A204.1 (cell line): ENCODE data around the gene CNTN4.
"Not testable (repeated sequence)": the region's sequence is repeated elsewhere in the genome, so short reads cannot be mapped to it uniquely, and the experiment has no call there.

ENCODE experiments used
- FAIRE-seq: peaks from 2 replicates; lab custom pipeline; 2012; peaks lifted over from hg19 to GRCh38; lab: Jason Lieb, UNC

Gene CNTN4

DNA sequence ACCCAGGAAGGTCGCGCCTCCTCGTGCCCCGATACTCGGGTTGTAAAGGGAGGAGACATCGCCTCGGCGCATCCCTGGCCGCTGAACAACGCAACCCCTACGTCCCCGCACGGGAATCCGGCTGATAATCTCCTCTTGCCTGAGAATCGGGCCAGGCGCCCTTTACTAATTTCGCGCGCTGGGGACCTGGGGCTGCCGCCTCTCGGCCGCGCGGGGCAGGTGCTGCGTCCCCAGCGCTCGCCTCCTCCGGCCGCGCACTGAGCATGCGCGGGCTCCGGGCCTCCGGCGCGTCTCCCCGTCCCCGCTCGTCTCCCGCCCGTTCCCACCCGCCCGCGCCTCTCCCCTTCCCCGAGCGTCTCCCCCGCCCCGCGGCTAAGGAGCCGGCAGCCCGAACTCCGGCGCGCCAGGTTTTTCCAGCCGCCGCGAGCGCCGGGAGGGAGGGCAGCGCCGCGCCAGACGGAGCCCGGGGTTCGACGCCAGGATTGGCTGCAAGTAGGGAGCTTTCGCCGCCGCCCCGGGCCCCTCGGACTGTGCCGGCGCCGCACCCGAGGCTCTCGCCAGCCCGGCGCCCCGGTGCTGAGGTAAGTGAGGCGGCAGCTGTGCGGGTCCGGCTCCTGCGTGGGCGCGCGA lies at the start of gene CNTN4:
Gene CNTN4 (plus strand): TSS at position 469 of the 630 bp plus-strand sequence.
- no peak for FAIRE-seq

DNA sequence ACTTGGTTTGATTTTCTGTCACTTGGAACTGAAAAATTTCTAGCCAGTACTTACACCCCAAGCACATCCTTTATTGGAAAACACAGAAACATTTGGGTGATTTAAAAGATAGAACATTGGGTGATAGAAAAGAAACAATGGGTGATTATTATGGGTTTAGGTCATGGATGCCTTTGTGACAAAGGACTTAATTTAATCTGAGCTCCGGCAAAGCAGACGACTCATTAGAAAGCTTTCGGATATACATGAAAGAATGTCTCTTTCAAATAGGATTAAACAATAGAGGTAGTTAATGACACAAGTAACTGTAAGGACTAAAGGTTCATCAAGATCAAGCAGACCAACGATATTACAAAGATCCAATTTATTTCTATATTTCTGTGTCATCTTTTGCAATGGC lies 37.3 kb upstream of the CNTN4 start:
- no peak for FAIRE-seq

DNA sequence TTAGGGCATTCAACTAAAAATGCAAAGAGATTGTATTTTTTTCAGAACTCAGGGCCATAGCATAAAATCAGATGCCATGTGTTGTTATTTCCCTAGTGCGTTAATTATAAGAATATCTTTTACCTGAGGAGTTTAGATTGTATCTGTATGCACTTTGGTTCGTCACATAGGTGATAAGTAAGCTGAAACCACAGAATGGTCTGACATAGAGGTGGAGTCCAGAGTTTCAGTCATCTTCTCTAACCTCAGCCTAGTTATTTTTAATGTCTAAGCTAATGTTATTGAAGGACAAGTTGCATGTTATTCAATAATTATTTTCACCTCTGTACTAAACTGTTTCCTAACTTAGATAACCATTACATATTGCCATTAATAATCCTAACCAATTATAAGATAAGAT lies 27.1 kb upstream of the CNTN4 start:
- FAIRE-seq: no peak

DNA sequence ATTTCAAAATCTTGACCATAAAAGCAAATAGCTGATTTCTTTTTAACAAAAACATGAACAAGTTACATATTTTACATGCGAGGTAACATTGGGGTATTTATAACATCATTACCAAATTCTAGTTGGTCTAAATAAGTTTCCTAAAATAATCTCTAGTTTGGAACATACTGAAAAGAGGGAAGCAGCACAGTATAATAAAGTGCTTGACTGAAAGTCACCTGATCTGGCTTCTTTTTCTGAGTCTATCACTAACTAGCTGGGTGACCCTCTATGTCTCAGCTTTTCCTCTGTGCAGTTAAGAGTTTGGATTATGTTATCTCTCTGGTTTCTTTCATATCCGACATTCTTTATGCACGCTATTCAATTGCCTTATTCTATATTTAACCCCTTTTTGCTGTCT lies 19.8 kb upstream of the CNTN4 start:
- no peak for FAIRE-seq

DNA sequence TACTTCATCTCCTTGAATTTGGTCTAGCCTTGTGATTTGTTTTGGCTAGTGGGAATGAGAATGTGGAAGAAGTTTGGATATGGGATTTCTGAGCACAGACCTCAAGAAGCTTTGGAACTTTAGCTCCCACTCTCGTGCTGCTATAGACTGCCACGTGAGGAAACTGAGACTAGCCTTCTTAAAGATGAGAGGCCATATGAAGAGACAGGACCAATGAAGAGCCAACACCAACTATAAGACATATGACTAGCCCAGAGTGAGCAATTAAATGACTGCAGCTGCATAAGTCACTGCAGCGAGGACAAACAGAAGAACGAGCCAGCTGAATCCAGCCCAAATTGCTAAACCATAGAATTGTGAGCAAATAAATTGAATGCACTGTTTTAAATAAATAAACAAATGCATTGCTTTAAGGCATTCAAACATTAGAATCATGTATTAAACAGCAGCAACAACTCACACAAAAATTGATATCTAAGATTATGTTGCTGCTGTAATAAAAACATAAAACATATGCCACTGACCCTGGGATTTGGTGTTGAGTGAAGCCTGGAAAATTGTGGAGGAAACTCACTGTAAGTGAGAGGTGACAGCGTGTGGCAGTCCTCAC lies 15.7 kb upstream of the CNTN4 start:
- no peak for FAIRE-seq

DNA sequence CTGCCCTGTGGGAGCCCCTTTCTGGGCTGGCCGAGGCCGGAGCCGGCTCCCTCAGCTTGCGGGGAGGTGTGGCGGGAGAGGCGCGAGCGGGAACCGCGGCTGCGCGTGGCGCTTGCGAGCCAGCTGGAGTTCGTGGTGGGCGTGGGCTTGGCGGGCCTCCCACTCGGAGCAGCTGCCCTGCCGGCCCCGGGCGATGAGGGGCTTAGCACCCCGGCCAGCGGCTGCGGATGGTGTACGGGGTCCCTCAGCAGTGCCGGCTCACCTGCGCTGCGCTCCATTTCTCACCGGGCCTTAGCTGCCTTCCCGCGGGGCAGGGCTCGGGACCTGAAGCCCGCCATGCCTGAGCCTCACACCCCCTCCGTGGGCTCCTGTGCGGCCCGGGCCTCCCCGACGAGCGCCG lies 15.1 kb upstream of the CNTN4 start:
- FAIRE-seq: not testable (repeated sequence)

DNA sequence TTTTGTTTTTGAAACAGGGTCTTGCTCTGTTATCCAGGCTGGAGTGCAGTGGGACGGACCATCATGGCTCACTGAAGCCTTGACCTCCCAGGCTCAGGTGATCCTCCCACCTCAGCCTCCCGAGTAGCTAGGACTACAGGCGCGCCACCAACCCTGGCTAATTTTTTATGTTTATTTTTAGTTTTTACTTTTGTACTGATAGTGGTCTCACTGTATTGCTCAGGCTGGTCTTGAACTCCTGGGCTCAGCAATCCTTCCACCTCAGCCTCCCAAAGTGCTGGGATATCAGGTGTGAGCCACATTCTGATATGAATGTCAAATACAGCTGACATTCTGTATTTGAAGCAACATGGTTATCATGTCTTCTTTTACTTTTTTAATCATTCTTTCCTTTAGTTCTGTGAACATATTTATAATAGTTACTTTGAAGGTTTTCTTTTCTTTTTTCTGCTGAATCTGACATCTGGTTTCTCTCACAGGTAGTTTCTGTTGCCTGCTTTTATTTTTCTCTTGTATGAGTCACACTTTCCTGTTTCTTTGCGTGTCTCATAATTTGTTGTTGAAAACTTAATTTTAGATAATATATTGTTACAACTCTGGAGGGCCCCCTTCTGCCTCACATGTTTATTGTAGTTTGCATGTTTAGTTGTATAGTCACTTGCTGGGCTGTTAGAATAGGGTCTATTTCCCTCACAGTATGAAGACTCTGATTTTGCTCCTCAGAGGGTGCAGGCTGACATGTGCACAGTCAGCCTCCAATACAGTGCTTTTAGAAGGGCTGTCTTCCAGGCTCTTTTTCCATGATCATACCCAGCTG lies 8.4 kb upstream of the CNTN4 start:
- no peak for FAIRE-seq

DNA sequence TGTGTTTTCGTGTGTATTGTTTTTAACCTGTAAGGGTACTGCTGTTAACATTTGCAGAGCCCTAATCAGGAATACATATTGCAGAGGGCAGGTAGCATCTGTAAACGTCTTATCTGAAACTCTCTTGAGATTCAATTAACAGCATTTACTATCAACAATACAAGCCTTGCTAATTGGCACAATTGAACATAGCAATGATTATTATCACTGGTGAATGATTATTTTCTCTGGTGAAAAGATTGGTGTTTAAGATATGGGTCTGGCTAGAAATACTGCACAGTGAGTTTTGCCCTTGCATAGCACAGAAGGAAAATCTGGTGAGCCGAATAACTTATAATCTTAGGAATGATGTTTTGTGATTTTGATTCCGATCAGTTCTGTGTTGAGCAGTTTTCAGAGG lies 5.9 kb upstream of the CNTN4 start:
- FAIRE-seq: no peak

DNA sequence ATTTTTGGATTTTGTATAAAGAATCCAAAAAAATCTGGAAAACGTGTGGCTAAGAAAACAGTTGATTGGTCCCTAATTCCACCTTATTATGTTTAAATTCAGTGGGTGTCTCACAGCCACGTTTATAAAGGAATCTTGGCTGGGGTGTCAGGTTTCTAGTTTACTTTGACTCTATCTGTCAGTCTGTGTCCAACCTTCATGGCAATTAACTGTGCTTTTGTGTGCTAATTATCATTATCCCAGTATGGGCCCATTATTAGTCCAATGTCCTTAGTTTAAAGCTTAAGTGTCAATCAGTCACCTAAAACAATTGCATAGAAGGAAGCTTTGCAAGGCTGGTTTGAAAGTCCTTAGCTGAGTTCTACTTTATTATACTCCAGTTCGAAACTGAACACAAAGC lies 3.7 kb upstream of the CNTN4 start:
- no peak for FAIRE-seq

DNA sequence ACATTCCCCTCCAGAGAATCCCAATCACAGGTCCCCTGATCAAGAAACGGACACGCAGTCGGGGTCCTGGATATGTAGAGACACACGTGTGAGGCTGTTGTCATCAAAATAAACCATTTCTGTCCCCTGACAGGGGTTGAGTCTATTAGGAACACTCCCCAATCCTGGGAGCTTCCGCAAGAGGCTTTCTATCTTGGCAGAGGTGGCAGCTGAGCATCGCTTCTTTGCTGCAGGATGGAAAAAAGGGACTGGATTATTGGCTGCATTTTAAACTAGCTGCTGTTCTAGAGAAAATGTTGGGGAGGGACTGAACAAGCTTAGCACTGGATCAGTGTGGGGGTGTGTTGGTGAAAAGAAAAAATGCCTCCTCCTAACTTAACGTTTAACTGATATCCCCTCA lies 2.5 kb upstream of the CNTN4 start:
- no peak for FAIRE-seq

DNA sequence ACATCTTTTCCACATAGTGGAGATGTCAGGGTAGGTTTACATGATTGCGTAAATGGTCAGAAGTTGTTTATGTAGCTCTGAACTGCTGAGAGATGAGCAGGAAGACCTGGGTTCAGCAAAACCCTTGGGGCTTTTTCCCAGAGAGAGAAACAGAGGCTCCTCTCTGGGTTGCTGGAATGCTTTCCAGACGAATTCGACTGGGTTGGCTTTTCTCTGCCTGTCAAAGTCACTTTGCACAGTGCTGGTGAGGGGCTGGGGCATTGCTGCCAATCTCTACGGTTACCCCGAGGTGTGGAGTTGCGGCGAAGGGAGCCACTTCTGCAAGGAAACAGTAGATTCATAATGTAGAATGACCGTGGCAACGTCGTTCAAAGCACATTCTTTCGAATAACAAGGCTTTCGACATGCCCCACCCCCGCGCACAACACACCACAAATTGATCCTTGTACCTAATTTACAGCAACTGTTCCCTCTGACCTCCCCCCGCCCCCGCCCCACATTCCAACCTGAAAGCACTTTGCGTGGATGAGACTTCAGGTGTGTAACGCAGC lies 950 bp upstream of the CNTN4 start:
- no peak for FAIRE-seq

DNA sequence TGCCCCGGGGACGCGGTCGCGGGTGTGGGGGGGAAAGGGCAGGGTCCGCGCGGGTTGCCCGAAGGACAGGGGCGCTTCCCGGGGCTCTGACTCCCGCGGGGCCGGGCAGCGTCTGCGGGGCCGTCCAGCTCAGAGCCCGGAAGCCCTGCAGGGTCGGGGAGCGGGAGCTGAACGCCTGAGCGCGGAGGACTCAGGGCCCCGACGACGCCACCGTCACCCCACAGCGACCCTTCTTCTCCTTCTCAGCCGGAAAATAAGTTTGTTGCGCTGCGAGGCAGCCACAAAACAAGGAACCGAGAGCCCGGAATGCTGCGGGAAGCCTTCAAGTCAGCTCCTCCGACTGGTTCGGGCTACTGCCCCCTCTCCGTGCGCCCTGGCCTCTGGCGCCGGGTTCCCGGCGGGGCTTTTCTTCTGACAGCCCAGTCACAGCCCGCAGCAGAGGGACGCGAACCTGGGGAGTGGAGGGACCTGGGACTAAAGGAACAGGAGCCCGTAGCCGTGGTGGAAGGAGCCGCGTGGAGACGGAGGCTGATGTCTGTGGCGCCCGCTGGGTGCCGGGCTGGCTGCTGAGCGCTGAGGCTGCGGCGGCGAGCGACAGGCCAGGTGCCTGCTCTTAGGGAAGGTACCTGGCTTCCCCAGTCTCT lies 484 bp downstream of the CNTN4 start:
- no peak for FAIRE-seq

DNA sequence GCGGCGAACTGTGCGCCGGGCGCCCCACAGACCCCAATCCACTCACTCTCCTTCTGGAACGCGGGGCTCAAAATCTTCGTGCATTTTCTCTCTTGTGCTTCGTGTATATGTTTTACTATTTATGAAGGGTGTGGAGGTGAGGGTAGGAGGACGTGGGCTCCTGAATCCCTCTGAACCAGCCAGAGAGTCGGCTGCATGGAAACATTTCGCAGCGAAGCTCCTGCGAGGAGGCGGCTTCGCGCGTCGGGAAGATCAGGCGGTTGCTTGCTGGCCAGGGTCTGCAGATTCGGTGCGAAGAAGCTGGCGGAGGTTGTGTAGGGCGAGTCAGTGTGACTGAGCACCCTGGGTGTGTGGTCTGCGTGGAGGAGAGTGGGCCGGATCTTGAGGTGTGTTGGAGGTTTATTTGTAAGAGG lies 1.1 kb downstream of the CNTN4 start:
- no peak for FAIRE-seq

DNA sequence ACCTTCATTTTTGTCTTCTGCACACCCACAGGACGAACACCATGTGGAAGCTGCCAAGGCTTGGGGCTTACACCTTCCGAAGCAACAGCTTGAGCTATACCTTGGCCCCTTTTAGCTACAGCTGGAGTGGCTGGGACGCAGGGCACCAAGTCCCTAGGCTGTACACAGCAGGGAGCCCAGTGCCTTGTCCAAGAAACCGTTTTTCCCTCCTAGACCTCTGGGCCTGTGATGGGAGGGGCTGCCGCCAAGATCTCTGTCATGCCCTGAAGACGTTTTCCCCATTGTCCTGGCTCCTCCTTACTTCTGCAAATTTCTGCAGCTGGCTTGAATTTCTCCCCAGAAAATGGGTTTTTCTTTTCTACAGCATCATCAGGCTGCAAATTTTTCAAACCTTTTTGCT lies 7.8 kb downstream of the CNTN4 start:
- no peak for FAIRE-seq

DNA sequence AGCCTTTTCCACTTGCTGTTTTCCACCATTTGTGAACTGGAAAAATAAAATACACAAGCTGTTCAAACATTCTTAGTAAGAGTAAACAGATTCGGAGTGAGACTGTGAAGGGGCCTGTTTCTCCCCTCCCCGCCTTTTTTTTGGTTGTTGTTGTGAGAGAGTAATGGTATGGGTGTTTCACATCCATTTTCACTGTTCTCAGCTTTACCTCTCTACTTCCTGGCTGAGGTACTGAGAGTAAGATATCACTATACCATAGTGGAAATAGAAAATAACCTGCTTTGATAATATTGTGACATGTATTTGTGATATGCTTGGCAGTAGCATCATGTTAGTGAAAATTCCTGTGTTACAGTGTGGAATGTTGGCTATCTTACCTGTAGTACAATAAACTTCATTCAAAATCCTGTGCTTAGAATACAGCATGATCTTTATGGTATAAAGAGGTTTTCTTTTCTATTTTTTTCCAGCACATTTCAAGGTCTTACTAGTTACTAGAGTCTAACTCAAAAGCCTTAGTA lies 12.0 kb downstream of the CNTN4 start:
- FAIRE-seq: no peak

DNA sequence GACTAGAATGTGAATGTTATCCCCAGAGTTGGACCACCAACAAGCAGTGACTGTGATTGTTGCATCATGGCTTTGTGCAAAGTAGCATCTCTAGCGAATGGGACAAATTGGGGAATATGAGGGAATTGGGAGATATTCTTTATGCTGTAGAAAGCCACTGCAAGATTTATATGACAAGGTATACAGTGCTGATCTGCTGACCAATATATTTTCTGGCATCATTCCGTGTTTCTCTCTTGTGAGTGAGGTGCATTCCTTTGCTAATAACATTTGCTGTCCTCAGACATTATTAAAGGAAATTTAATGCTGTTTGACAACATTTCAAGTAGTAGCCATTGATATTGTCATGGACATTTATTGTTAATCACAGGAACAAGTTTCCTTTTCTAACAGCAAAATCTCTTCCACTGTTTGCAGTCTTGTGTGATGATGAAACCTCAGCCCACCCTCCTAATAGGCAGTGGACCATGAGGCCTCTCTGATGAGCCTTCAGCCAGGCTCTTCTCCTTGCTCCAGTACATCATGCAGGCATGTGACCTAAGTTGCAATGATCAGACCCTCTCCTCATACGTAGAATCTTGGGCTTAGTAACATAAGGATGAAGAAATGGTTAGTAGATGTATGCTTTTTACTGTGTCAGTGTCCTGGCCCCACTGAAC lies 16.1 kb downstream of the CNTN4 start:
- FAIRE-seq: no peak

DNA sequence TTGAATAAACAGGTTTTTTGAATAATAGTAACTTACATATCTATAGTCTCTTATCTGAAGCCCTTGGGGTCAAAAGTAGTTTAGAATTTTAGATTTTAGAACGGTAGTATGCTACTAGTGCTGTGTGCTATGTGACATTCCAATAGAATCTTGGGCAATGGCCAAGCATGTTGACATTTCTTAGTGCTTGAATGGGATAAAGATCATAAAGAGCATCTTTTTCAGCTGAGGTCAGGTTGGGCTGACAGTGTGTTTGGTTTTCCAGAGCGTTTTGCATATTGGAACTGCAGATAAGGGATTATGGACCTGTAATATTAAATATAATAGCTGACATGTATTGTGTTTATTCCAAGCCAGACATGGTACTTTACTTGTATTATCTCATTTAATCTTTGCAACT lies 32.1 kb downstream of the CNTN4 start:
- FAIRE-seq: no peak

DNA sequence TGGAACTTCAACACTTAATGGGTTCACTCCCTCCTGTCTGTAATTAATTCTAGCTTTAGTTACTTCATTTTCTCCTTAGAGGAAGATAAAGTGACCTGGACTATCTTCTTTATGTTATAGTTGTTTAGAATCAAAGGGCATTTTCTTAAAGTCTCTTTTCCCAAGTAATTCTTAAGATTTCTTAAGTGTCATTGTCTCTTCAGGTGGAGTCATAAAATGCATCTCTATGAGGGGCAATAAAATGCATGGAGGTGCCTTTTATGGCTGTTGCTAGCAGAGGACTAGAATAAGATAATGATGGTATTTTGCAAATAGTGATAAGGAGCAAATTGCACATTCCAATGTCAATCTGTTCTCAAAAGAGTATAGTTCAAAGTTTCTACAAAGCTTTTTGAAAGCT lies 34.5 kb downstream of the CNTN4 start:
- FAIRE-seq: no peak

DNA sequence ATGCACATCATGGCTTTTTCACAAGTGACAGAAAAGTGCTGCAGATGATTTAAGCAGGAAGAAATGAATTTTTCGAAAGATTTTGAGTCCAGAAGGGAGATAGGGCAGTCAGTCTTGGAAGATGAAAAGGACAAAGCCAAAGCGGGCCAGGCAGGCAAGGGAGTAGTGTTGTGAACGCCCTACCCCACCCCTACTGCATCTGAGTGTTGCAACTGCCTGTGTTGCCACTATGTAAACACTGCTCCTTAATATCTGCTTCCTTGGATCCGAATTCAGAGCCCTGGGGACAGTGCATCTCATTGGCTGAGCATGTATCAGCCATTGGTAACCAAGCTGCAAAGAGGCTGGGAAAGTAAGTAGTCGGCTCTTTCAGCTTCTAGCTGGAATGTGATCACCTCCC lies 39.0 kb downstream of the CNTN4 start:
- FAIRE-seq: no peak

DNA sequence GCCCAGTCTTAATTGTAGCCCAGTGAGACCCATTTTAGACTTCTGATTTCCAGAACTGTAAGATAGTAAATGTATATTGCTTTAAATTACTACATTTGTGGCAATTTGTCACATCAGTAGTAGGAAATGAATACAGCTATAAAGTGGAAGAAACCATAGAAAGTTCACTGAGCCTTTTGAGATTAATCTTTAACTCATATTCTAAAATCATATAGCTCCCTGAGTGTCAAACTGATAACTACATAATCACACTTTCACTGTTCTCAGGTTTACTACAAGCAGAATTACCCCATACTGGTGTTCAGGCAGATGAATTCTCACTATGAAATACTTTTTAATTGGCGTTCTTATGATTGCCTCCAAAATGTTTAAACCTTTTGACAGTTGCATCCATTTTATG lies 42.8 kb downstream of the CNTN4 start:
- no peak for FAIRE-seq

DNA sequence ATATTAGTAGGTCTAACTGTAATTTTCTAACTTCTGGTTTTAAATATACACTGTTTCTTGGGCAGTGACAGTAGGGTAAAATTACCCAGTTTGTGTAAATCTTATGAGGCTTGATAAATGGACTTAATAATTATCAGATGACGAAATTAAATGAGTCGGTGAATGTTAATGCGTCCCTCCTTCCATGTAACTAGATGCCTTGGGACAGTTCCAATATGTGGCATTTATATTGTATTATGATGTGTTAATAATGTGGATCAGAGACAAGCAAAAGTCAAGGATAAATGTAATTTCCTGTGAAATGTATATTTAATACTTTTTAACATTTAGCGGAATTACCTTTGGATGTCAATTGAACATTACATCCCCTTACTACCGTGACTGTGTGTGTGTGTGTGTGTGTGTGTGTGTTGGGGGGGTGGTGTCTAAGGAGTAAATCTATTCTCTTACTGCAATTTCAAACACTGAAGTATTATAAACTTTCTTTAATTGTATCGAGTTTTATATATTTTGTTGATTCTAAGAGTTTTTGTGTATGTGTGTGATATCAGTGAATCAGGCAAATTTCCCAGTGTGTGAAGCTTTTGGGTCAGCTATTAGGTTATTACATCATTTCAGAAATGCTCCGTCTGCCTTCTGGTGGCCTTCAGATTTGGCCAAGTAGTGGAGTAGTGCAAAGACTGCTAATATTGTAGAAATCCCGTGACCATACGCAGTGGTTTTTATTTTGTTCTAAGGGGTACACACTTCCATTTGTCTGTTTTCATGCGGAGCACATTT lies 50.1 kb downstream of the CNTN4 start:
- no peak for FAIRE-seq
